ENCODE measurements around the gene RAP1GAP2. TPM values are rescaled to one million over a fixed set of nuclear protein-coding genes. Genes with fewer than 3 reads are reported as not detected.
"Not testable (repeated sequence)": the region's sequence is repeated elsewhere in the genome, so short reads cannot be mapped to it uniquely, and the experiment has no call there.

RAP1GAP2 gene
- total RNA-seq, 2 experiments from 2014 or later: 1.9 to 2.3 TPM

DNA sequence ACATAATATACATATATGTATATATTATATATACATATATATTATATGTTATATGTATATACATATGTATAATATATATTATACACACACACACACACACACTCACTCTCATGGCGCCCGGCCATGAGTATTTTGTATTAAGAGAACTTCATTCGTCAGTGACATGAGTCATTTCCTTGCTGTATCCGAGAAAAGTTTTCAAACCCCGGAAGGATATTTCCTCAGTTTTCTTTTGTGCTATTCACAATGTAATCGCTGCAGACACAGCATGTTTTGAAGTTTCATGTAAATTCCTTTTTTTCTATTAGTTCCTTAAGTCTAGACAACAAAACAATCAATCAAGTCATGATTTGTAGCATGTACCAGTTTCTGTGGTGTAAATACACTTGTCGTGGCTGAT is 233.9 kb downstream of the RAP1GAP2 start:
- POLR2A ChIA-PET: no interaction called here
- no peaks in the 10 kb centered on the region for H3K4me1 Mint-ChIP-seq (ENCODE audit: low read depth)
- intact Hi-C loops (cut with micrococcal nuclease): no loop called here
- H3K27ac Mint-ChIP-seq: no peak overlapping the region
- no peak overlapping the region for H3K4me3 Mint-ChIP-seq
- CTCF ChIA-PET: interaction anchor here (0.6 kb wide), 1 partner anchor 201 kb away, joined by 3 read pairs; no protein-coding TSS in a partner anchor
- H3K36me3 Mint-ChIP-seq: peaks cover 9% of the 10 kb centered on the region
- no peak for DNase-seq
- H3K9me3 Mint-ChIP-seq: no peaks in the 10 kb centered on the region
- H3K27me3 Mint-ChIP-seq: no peaks in the 10 kb centered on the region

DNA sequence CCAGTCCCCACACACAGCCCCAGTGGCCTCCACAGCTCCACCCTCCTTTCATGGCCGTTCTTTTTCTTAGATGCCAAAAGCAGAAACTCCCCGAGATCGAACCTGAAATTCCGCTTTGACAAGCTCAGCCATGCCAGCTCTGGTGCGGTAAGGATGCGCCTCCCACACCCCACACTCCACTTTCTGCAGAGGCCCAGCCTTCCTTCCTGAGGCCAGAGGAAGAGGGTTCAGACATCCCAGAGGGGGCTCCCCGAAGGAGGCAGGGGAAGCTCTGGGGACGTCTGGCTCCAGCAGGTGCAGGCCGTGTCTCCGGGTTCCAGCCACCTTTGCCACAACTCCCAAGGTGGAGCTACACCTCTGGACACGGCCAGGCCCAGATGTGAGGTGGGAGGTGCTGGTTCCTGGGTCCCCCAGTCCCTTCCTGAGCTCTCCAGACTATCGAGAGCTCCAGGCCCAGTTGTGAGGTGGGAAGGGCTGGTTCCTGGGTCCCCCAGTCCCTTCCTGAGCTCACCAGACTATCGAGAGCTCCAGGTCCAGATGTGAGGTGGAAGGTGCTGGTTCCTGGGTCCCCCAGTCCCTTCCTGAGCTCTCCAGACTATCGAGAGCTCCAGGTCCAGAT is 234.7 kb downstream of the RAP1GAP2 start:
- not testable (repeated sequence) for H3K36me3 Mint-ChIP-seq, H3K27me3 Mint-ChIP-seq

DNA sequence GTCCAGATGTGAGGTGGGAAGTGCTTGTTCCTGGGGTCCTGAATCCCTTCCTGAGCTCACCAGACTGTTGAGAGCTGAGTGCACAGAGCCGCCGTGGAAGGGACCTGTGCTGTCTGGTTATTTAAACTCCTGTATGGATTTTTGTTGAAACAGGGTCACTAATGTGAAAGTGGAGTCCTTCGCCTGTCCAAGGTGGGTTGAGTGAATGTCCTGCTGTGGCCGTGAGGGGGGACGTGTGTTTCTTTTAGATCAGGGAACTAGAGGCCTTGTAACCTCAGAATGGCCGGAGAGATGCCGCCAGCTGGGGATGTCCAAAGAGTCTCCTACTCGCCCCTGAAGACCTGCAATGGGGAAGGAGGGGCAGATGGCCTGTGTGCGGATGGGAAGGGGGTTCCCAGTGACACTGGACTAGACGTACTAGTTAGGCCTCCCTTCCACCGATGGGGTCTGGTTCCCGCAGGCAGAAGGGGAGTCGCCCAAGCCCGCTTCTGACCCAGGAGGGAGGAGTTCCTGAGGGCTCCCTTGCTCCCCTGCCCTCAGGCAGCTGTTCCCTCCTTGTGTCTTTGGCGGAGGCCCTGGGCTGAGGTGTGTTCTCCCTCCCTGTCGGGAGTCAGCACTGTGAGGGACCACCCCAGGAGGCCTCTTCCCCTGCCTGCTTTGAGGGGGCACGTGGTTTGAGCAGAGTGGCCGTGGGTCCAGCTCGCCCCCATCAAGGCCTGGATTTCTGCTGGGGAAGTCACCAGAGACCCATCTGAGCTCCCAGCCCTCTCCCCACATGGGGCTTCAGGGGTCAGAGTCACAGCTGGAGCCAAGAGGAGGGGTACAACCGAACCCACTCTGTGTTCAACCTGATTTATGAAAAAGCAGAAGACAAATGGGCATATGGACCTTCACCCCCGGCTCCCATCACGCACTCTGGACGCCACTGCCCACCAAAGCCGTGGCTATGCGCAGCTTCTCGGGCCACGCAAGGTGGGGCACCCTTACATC is 236.3 kb downstream of the RAP1GAP2 start:
- peaks cover 9% of the 10 kb centered on the region for H3K36me3 Mint-ChIP-seq
- H3K9me3 Mint-ChIP-seq: no peaks in the 10 kb centered on the region
- H3K4me3 Mint-ChIP-seq: no peak overlapping the region
- DNase-seq: no peak
- intact Hi-C loops (cut with micrococcal nuclease): no loop called here
- CTCF ChIA-PET: no interaction called here
- H3K27me3 Mint-ChIP-seq: no peaks in the 10 kb centered on the region
- POLR2A ChIA-PET: no interaction called here
- H3K27ac Mint-ChIP-seq: no peak overlapping the region
- H3K4me1 Mint-ChIP-seq (ENCODE audit: low read depth): no peaks in the 10 kb centered on the region

More for the DNA sequence above, 234.7 kb downstream of the RAP1GAP2 start:
- POLR2A ChIA-PET; intact Hi-C loops (cut with micrococcal nuclease); H3K4me3 Mint-ChIP-seq; DNase-seq; H3K27ac Mint-ChIP-seq; H3K4me1 Mint-ChIP-seq (ENCODE audit: low read depth); H3K9me3 Mint-ChIP-seq: not testable (repeated sequence)
- CTCF ChIA-PET: interaction anchor here (1.1 kb wide), 1 partner anchor 182 kb away, joined by 4 read pairs; no protein-coding TSS in a partner anchor

DNA sequence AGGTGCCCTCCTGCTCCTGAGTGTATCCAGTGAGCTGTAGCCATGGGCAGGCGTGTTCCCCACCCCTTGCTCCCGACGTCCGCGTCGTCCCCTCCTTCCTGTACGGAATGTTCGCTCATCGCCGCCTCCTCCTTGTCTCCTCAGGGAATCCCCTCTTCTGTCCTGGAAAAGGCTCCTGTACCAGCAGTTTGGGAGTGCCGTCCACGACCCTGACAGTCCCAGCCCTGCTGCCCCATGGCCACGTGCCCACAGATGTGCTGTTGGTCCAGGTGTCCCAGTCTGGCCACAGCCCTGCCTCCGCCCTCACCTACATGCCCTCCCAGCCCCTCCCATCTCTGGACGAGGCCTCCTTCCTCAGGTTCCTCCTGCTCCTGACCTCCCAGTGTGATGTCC is 237.0 kb downstream of the RAP1GAP2 start:
- Mint-ChIP-seq H3K27ac (no peak overlapping the region), H3K9me3 (no peaks in the 10 kb centered on the region), H3K4me1 (ENCODE audit: low read depth) (no peaks in the 10 kb centered on the region), H3K27me3 (no peaks in the 10 kb centered on the region), H3K4me3 (no peak overlapping the region), H3K36me3 (peaks cover 9% of the 10 kb centered on the region)
- POLR2A ChIA-PET: no interaction called here
- DNase-seq: no peak
- CTCF ChIA-PET: no interaction called here
- intact Hi-C loops (cut with micrococcal nuclease): no loop called here

DNA sequence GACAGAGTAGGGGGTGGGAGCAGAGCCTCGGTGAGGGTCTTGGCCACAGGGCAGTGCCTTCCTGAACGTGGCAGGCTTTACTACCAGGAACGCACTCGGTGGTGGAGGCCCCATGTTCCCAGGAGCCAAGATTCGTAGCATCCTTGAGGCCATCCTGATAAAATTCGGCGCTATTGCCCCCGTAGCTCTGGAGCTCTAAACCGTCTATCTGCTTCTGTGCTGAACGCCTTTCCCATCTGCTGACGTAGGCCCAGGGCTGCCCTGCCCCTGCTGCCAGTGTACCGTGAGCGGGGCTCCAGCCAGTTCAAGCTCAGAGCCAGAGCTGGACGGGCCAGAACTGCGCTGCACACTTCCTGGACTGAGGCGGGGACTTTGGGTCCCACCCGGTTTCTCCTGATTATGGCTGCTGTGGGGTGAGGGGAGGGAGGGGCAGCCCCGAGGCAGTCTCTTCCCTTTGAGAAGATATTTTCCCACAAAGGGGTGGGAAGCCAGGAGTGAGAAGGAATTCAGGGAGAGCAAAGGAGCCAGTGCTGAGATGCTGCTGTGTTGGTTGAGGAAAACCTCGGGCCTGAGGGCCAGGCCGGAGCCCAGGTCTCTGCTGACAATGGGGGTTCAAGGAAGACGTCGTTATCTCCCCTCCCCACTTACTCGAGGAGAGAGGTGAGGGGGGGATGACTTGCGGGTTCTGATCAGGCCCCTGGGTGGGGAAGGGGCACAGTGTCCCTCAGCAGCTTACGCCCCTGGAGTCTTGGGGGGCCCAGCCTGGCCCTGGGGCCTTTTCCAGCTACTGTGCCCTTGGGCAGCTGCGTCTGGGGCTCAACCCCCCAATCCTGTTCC is 237.7 kb downstream of the RAP1GAP2 start:
- intact Hi-C loops (cut with micrococcal nuclease): no loop called here
- H3K27ac Mint-ChIP-seq: no peak overlapping the region
- no peak overlapping the region for H3K4me3 Mint-ChIP-seq
- H3K4me1 Mint-ChIP-seq (ENCODE audit: low read depth): peaks cover 2% of the 10 kb centered on the region
- H3K9me3 Mint-ChIP-seq: no peaks in the 10 kb centered on the region
- H3K27me3 Mint-ChIP-seq: no peaks in the 10 kb centered on the region
- CTCF ChIA-PET: interaction anchor here (0.8 kb wide), 1 partner anchor 247 kb away, joined by 3 read pairs; no protein-coding TSS in a partner anchor
- peaks cover 6% of the 10 kb centered on the region for H3K36me3 Mint-ChIP-seq
- DNase-seq: no peak
- POLR2A ChIA-PET: no interaction called here

DNA sequence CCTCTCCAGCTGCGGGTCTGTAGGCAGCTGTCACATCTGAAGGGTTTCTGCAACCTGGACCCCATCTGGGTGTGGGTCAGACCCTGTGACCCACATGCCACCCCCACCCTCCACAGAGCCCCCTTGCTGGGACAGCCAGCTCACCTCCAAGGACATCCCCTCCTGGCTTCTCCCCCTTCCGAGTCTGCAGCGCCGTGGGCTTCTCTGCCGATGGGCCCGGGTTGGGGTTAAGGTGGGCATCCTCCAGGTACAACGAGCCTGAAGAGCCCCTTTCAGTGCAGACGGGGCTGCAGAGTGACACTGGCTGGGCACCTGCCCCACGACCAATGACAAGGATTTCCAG is 238.3 kb downstream of the RAP1GAP2 start:
- no peaks in the 10 kb centered on the region for H3K27me3 Mint-ChIP-seq
- ChIA-PET POLR2A (no interaction called here), CTCF (interaction anchor here (0.8 kb wide), 1 partner anchor 248 kb away, joined by 3 read pairs; no protein-coding TSS in a partner anchor)
- peaks cover under 1% of the 10 kb centered on the region for H3K36me3 Mint-ChIP-seq
- peaks cover 5% of the 10 kb centered on the region for H3K4me1 Mint-ChIP-seq (ENCODE audit: low read depth)
- intact Hi-C loops (cut with micrococcal nuclease): no loop called here
- H3K4me3 Mint-ChIP-seq: no peak overlapping the region
- H3K27ac Mint-ChIP-seq: no peak overlapping the region
- no peaks in the 10 kb centered on the region for H3K9me3 Mint-ChIP-seq
- no peak for DNase-seq

DNA sequence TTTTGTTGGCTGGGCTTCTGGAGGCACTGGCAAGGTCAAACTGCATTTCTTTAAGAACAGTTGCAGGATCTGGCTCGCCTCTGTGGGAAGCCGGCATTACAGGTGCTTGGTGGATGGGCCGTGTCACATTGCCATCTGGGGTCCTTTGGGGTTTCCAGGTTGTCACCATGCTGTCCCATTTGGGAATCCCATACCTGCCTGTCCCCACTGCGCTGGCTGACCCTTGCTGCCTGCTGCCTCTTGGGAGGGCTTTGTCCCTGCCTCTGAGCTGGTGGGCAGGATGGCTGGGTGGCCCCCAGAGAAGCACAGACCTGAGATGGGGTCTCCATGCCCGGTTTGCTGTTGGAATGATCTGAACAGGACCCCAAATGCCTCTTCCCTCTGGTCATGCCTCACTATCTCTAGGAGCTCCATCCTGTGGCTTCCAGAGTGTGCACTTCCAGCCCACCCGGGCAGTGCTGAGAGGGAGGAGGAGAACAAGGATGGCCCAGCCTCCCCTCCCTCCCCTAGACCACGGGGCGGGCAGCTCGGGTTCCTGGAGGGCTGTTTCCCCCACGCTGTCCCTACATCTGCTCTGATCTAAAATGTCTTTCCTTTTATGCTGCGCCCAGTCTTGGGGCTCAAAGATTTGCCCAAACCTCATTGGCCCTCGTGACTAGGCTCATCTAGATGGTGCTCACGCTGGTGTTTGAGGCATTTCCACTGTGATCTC is 239.2 kb downstream of the RAP1GAP2 start:
- CTCF ChIA-PET: interaction anchor here (0.6 to 1.5 kb wide), 3 partner anchors 14 to 342 kb away, joined by 3 read pairs; no protein-coding TSS in a partner anchor
- Mint-ChIP-seq H3K27me3 (peaks cover 3% of the 10 kb centered on the region), H3K9me3 (no peaks in the 10 kb centered on the region), H3K36me3 (no peaks in the 10 kb centered on the region), H3K4me3 (no peak overlapping the region), H3K27ac (no peak overlapping the region), H3K4me1 (ENCODE audit: low read depth) (peaks cover 11% of the 10 kb centered on the region)
- POLR2A ChIA-PET: no interaction called here
- intact Hi-C loops (cut with micrococcal nuclease): no loop called here
- no peak for DNase-seq

DNA sequence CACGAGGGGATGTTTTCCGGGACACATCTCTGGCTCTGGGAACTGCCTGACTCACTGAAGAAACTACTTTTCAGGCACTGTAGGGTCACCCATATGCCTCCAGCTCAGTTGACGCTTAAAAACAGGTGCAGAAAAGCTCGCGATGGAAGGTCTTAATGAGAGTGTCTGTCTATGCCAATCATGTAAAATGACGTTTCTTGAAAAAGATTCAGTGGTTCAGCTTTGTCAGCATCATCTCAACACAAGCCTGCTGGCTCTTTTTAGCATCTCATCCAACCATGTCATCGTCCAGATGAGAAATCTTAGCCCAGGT is 239.7 kb downstream of the RAP1GAP2 start:
- no peaks in the 10 kb centered on the region for H3K9me3 Mint-ChIP-seq
- peaks cover 11% of the 10 kb centered on the region for H3K4me1 Mint-ChIP-seq (ENCODE audit: low read depth)
- no peak overlapping the region for H3K4me3 Mint-ChIP-seq
- H3K27ac Mint-ChIP-seq: no peak overlapping the region
- intact Hi-C loops (cut with micrococcal nuclease): no loop called here
- no peak for DNase-seq
- no peaks in the 10 kb centered on the region for H3K36me3 Mint-ChIP-seq
- ChIA-PET POLR2A (no interaction called here), CTCF (interaction anchor here (0.6 to 1.5 kb wide), 3 partner anchors 13 to 341 kb away, joined by 3 read pairs; no protein-coding TSS in a partner anchor)
- H3K27me3 Mint-ChIP-seq: peaks cover 3% of the 10 kb centered on the region

DNA sequence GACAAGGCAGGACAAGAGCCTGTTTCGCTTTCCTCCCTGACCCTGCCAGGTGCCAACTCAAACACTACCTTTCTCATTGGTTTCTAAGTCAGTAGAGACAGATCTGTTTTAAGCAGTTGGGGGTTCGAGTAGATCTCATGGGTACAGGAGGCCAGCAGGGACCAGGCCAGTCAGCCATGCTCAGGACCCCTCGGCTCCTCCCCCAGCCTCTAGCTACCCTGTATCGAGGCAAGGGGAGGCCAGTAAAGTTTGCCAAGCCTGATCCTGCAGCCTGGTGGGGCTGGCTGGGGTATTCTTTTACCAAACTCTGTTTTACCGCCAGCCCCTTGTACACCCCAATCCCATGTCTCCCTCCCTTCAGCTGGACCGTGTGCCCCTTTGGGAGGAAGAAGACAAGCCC is 240.6 kb downstream of the RAP1GAP2 start:
- H3K4me3 Mint-ChIP-seq: no peak overlapping the region
- H3K27me3 Mint-ChIP-seq: peaks cover 3% of the 10 kb centered on the region
- no peak overlapping the region for H3K27ac Mint-ChIP-seq
- H3K36me3 Mint-ChIP-seq: no peaks in the 10 kb centered on the region
- no peak for DNase-seq
- ChIA-PET CTCF (no interaction called here), POLR2A (no interaction called here)
- no peaks in the 10 kb centered on the region for H3K9me3 Mint-ChIP-seq
- intact Hi-C loops (cut with micrococcal nuclease): no loop called here
- peaks cover 11% of the 10 kb centered on the region for H3K4me1 Mint-ChIP-seq (ENCODE audit: low read depth)

DNA sequence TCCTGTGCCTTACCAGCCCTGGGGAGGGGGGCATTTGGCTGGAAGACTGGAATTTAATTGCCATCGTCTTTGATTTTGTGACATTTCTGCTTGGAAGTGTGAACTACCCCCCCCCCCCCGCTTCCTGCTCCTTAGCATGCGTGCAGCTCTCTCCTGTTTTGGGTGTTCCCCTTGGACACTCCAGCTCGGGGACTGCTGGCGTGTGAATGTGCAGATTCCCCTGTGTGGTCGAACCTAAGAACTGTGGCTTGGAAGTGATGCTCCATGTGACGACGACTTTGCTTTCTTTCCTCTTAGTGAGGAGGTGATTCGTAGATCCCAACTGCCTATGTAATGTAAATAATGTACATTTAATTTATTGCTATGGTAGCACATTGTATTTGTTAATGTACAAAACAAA is 241.0 kb downstream of the RAP1GAP2 start:
- ChIA-PET POLR2A (no interaction called here), CTCF (no interaction called here)
- intact Hi-C loops (cut with micrococcal nuclease): no loop called here
- H3K27me3 Mint-ChIP-seq: peaks cover 3% of the 10 kb centered on the region
- H3K27ac Mint-ChIP-seq: no peak overlapping the region
- no peaks in the 10 kb centered on the region for H3K9me3 Mint-ChIP-seq
- H3K36me3 Mint-ChIP-seq: no peaks in the 10 kb centered on the region
- no peak for DNase-seq
- peaks cover 11% of the 10 kb centered on the region for H3K4me1 Mint-ChIP-seq (ENCODE audit: low read depth)
- H3K4me3 Mint-ChIP-seq: no peak overlapping the region

DNA sequence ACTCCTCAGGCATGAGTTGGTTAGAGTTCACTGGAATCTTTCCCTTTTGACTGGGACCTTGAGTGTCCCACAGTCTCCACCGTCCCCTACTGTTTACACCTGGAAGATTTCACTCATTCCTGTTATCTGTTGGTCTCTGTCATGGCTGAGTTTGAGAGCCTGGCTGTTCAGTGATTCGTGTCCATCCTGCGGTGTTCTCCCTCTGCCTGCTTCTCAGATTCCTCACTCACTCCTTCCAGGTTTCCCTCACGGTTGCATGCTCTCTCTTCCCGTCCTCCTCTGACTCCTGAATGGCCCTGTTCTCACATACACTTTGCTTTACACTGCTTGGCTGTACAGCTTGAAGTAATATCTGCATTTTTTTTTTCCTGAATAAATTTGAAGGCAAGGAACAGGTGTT is 242.7 kb downstream of the RAP1GAP2 start:
- H3K4me3 Mint-ChIP-seq: no peak overlapping the region
- POLR2A ChIA-PET: no interaction called here
- H3K27me3 Mint-ChIP-seq: peaks cover 3% of the 10 kb centered on the region
- intact Hi-C loops (cut with micrococcal nuclease): no loop called here
- H3K36me3 Mint-ChIP-seq: peaks cover 3% of the 10 kb centered on the region
- no peak overlapping the region for H3K27ac Mint-ChIP-seq
- DNase-seq: no peak
- peaks cover 11% of the 10 kb centered on the region for H3K4me1 Mint-ChIP-seq (ENCODE audit: low read depth)
- peaks cover 11% of the 10 kb centered on the region for H3K9me3 Mint-ChIP-seq
- CTCF ChIA-PET: no interaction called here
